GM19238 (cell line): ENCODE measurements around the gene BACH1.

Source experiments
- DNase-seq: peaks from one replicate; pipeline ENCODE4 v3.0.0; 2011; ENCODE audit warnings: low spot score; ENCODE audit not compliant: insufficient read length

BACH1 gene

DNA sequence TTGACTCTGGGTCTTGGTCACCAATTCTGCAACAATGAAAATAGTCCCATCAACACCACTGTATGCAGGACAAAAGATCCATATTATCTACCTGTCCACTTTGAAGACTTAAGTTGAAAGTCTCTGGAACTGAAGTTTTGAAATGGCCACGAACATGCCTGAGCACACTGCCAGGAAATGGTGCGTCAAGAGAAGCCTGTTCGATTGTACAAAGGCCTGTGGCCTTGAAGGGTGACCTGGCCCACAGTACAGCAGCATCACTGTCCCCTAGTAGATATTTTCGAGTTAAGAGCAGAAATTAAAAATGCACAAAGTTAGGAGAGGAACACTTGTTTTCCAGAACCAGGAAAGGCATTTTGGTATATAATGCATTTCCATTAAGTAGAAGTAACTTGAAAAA is 78.5 kb downstream of the BACH1 start:
- DNase-seq: no peak

DNA sequence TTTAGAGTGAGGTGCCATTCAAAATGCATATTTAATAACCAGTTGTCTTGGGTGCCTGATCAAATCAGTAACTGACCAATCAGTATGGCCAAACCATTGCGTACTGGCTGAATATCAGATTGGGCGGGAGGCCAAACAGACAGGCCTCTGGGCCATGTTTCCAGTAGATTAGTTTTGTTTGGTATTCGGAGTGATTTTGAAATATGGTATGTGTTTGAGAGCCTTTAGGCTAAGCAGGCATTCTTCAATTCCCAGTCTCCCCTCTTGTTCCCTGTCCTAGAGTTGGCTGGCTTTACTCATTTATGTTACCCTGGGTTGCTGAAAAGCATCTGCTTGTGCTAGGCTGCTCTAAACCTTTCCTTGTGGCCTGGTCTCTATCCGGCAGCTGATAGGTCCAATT is 80.1 kb downstream of the BACH1 start:
- DNase-seq: no peak

DNA sequence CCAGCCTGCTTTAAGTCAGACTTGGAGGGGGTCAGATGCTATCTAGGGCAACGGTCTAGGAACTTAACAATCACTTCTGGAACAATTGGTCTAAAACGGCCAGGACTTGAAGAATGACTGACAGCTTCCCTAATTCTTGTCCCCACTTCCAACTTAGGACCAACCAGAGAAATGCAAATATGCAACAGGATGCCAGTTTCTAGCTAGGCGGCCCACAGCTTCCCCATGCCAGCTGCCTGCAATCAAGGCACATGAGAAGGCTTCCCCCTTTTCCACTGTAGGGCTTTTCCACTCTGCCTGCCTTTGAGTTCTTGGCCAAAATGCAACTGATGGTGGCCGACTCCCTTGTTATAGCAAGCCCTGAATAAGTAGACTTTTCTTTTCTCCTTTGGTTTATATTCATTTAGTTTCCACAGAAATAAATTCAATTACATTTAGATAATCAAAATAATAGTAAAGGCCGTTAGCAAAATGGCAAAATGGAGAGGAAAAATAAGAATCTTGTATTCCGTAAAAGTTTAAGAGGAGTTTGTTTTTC is 80.9 kb downstream of the BACH1 start:
- no peak for DNase-seq

DNA sequence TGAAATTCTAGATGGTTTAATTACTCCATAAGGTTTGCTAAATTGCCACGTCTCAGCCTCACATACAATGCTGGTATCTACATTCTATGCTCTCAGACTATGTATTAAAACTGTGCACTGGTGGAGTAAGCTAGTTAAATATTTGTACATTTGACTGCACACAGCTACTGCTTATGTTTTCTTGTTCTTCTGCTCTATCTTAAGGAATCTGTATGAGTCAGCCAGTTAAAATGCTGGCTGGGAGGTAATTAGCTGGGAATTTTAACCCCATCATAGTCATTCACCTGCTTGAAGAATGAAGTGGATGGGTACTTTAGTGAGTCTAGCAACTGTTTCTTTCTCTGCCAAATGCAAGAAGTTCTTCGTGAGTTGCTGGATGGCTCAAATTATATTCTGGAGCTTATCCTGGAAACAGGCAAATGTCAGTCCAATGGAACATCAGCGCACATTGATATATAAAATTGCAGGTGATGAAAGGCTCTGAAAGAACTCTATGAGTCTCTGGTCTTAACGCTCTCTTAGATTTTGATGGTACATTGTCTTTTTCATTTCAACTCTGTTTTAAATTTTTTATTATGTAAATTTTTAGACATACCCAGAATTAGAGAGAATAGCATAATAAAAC is 83.4 kb downstream of the BACH1 start:
- DNase-seq: no peak

DNA sequence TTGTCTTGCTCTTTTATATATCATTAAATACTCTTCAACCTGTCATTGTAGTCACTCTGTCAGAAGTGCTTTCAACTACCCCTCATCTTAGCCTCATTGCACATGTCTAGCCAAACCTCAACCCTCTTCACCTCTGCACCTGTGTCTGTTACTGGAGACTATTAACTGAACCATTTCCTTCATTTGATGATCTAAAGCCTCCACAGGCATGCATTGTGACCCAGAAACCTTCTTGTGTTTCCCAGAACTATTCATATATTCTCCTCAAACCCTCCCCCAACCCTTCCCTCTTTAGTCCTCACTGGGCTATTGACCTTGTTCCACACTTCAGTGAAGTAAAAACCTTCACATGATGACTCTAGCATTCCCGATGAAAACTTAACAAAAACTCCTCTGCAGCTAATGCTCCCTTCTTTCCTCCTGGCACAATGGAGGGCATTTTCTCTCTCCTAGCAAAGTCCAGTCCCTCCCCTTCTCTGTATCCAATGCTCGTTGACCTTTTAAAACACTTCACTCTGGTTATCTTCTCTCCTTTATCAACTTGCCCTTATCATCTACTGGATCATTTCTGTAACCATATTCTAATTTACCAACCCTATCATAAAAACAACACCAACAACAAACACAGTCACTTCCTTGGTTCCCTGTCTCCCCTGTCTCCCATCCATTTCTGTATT is 86.1 kb downstream of the BACH1 start:
- DNase-seq: no peak

DNA sequence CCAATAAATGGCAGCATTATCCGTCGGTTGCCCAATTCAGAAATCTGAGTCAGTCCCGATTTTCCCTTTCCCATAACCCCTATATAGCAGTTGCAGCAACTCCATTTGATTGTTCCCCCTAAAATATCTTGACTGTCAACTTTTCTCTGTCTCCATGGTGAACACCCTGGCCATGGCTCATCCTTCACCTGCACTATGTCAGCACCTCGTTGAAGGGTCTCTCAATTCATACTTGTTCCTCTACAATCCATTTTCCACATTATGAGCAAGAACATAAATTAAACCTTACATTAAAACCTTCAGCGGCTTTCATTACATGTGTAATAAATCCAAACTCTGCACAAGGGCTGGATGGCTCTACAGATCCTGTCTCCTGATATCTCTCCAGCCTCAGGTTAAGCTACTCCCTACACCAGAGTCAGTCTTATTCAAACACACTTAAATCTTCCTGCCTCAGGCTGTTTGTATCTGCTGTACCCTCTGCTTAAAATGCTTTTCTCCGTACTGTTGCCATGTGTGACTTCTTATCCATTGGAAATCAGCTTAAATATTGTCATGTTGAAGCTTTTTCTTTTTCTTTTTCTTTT is 87.3 kb downstream of the BACH1 start:
- no peak for DNase-seq

DNA sequence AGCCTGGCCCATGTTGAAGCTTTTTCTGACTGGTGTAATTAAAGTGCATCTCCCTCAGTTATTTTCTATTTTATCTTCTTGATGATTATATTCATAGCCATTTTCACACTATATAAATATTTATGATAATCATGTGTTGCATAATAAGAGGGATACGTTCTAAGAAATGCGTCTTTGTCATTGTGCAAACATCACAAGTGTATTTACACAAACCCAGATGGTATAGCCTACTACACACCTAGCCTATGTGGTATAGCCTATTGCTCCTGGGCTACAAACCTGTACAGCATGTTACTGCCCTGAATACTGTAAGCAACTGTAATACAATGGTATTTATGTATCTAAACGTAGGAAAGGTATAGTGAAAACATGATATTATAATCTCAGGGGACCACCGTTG is 88.1 kb downstream of the BACH1 start:
- DNase-seq: no peak

DNA sequence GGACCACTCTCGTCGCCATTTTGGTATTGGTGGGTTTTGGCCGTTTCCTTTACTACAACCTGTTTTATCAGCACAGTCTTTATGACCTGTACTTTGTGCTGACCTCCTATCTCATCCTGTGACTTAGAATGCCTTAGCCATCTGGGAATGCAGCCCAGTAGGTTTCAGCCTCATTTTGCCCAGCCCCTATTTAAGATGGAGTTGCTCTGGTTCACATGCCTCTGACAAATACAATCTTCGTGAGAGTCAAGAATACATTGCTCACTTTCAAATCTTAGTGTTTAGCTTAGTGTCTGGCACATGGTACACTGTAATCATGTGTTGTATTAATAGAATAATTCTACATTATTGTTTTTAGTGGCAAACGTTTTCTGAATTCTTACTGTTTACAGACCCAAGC is 88.9 kb downstream of the BACH1 start:
- DNase-seq: no peak

DNA sequence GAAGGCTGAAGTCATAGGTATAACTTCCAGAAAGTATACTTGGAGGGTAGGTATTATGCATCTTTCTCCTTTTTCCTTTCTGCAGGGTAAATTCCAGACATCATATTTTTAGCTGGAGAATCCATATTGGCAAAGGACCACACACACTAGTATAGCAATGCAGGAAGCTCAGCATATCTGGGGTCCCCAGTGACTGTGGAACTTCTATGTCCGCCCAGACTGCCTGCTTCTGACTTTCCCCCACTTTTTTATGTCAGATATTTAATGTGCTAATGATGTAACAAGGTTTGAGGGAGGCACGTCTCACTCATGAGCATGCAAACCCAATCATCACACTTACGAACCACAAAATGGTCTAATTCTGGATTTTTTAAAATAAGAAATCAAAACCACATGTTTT is 90.4 kb downstream of the BACH1 start:
- no peak for DNase-seq

DNA sequence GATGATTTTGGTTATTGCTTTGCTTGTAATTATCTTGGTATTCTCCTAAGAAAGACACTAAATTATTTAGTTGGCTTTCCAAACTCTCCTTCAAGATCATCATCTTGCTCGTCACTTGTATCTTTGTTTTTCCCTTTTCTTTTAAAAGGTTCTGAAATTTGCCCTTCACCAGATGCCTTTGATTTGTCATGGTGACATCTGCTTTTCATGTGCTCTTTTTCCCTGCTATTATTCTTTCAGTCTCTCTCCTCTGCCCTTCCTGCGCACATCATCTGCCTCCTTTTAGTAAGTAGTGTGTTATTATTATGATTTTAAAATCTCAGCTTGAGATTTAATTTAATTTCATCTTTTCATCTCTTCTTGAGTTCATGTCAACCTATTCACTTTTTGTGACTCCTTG is 92.1 kb downstream of the BACH1 start:
- no peak for DNase-seq

DNA sequence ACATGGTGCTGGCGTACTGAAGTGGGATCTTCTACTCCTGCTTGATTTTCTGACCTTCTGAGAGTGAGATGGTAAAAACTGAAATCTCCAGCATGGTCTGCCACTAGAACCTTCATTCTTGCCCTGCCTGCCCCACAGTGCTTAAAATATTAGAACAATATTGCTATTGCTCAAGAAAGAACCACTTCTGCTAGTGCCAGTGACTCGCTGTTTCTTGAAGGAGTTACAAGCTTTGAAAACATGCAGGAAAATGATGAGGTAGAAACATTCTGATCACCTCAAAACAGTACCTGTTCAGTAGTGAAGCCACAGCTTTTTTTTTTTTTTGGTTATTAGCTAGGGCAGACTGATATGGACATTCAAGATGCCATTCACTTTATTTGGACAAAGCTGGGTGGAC is 95.3 kb downstream of the BACH1 start:
- DNase-seq: no peak
